GM19467 (cell line): ENCODE data around the gene AP5S1.
"Not testable (repeated sequence)": the region's sequence is repeated elsewhere in the genome, so short reads cannot be mapped to it uniquely, and the experiment has no call there.

Source experiments
- ATAC-seq: cut with Tn5 transposase; IDR thresholded peaks from one replicate; pipeline ENCODE4 v1.9.1; 2021; ENCODE audit warnings: mild to moderate bottlenecking, moderate library complexity; ENCODE audit not compliant: unreplicated experiment

AP5S1 gene

GRCh38 chr20:3811467-3812258, 8.7 kb upstream of the AP5S1 start:
- ATAC-seq = no peak

GRCh38 chr20:3812259-3812681, 8.1 kb upstream of the AP5S1 start:
- no peak for ATAC-seq

GRCh38 chr20:3812975-3813847, 7.1 kb upstream of the AP5S1 start:
- ATAC-seq = no peak

DNA sequence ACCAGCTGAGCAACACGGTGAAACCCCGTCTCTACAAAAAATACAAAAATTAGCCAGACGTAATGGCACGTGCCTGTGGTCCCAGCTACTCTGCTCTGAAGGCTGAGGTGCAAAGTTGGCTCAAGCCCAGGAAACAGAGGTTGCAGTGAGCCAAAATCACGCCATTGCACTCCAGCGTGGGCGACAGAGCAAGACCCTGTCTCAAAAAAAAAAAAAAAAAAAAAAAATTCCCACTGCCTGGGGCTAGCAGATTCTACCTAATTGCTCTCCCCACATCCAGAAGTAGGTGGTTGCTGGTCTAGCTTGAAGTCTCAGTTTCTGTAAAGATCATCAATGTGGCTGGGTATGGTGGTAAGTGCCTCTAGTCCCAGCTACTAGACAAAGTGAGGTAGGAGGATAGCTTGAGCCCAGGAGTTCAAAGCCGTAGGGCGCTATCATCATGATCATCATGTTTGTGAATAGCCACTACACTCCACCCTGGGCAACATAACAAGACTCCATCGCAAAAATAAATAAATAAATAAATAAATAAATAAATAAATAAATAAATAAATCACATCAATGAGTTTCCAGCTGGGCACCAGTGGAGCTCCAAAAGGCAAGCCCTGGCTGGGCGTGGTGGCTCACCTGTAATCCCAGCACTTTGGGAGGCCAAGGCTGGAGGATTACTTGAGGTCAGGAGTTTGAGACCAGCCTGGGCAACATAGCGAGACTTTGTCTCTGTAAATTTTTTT, 6.3 kb upstream of the AP5S1 start:
- no peak for ATAC-seq

GRCh38 chr20:3814928-3815495, 5.3 kb upstream of the AP5S1 start:
- no peak for ATAC-seq

DNA sequence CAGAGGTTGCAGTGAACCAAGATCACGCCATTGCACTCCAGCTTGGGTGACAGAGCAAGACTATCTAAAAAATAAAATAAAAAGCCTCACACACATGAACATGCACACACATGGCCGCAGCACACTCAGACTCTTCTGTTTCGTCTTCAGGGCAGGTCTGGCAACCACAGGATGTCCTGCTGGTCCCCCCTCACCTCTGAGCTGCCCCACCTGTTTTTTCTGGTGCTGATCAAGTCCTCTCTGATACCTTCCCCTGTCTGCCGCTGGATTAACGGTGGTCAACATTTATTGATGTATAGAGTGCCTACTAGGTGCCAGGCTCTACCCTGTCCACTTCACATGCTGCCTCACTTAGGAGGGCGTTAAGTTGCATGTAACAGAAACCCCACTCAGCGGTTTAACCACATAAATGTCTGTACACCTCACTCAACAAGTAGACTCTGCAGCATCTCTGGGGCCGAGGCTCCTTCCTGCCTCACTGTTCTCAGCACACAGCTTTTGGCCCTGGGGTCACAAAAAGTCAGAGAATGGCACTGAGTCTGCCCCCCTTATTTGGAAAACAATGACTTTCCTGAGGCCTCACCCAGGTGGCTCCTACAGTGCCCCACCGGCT, 4.5 kb upstream of the AP5S1 start:
- ATAC-seq = no peak

DNA sequence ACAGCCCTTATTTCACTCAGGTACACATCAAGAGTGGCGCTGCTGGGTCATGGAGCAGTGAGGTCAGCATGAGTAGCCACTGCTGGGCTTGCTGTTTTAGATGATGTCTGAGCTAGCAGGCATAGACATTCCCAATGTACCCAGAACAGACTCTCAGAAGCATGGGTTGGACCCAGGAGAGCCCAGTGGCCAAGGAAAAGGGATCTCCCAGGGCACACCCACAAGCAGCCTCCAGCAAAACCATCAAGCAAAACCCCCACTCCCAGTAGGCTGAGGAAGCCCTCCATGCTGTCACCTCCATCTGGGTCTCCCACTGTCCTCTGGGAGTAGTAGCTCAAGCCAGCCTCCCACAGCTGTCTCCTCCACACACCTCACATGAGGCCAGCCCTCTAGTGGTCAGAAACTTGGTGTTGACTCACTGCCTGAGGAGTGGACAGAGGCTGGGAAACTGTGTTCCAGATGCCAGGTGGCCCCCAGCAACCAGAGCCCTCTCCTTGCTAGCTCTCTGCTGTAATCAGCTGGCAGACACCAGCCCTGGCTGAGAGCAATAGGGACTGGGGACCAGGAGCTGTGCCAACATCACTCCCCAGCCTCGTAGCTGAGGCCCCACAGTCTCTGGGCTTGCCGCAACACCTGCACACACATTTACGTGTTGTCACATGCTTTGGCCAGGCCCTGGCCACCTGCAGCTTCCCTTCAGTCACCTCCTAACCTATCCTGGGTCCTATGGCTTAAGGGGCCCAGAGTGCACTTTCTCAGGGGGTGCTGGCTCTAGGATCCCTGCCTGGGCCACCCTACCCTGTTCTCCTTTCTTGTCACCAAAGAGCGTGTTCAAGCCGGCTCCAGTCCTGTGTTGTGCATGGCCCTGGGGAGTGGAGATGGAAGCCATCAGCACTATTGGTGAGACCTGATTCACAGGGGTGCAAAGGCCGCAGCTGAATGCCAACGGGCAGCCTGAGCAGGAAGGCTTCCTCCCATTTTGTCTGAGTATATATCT, 1.9 kb upstream of the AP5S1 start:
- no peak for ATAC-seq

DNA sequence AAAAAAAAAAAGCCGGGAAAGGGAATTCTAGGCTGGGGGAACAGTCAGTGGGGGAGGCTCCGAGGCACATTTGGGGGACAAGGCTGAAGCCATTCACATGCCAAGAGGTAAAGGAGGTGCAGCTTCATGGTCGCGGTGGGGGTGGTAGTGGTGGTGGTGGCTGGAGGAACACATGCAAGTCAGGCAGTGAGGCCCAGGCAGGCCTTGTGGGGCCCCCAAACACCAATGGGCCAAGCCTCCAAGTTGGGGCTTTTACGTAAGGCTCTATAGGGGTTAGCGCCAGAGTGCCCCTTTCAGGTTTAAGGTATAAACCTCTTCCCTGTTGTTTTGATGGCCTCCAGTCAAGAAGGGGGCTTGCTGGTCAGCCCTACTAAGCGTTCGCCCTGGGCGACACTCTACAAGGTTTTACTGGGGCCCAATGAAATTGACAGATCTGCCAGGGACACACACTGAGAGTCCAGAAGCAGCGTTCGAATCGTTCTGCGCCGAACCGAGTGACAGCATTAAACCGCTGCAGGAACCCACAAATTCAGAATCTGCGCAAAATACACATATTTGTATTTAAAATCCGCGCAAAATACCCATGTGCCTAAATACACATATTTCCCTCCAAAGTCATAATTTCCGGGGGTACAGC, 818 bp upstream of the AP5S1 start:
- no peak for ATAC-seq

DNA sequence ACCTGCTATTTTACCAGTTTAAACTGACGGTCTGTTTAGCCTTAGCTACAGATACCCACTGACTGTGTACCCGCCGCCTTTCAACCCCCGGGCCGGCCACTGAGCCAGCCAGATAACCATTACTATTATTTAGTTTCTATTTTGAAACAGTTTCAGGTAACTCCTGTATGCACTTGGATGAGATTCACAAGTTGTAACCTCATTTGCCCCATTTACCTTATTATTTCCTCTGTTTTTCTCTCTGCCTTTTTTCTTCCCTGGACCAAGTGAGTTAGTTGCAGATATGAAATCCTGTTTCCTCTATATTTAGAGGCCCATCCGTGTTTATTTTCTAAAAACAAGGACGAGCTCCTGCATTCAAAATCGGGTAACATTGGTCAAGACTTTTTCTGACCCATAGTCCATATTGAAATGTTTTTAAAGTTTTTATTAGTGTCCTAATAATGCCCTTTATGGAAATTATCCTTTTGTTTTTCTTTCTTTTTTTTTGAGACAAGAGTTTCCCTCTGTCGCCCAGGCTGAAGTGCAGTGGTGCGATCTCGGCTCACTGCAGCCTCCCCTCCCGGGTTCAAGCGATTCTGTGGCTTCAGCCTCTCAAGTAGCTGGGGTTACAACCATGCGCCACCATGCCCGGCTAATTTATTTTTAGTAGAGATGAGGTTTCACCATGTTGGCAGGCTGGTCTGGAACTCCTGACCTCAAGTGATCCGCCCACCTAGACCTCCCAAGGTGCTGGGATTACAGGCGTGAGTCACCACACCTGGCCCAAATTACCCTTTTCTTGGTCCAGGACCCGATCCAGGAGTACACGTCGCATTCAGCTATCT, 767 bp downstream of the AP5S1 start:
- ATAC-seq = no peak

DNA sequence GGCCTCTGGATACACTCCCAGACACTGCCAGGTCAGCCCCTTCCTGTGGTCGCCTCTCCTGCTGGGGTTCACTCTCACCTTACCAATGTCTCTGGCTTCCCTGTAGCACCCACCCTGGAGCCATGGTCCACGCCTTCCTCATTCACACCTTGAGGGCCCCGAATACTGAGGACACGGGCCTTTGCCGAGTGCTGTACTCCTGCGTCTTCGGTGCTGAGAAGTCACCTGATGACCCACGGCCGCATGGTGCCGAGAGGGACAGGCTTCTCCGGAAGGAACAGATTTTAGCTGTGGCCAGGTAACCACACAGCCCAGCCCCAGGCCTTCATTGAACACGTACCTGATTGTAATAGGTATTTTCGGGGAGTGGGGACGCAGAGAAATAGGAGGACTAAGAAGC, 1.6 kb downstream of the AP5S1 start:
- ATAC-seq = no peak

DNA sequence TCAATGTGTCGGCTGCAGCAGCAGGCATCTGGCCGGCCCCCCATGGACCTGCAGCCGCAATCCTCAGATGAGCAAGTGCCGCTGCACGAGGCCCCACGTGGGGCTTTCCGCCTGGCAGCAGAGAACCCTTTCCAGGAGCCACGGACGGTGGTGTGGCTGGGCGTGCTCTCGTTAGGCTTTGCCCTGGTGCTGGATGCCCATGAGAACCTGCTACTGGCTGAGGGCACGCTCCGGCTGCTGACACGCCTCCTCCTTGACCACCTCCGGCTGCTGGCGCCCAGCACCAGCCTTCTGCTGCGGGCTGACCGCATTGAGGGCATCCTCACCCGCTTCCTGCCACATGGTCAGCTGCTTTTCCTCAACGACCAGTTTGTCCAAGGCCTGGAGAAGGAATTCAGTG, 3.5 kb downstream of the AP5S1 start:
- no peak for ATAC-seq

DNA sequence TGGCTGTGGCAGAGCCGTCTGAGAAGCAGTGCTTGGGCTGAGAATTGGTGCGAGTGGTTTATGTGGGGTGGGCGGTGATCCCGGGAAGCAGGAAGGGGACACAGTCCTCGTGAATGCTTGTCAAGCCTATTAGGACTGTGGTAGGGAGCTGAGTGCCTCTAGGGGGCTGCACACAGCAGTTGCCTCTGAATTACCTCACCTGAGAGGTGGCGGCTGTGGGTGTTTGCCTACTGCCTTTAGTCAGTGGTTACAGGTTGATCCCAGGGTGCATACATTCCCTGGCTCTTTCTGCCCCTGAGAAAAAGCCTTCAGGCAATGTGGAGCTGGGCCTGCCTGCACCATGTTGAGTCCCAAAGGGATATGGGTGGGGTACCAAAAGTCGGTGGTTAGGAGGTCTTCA, 5.2 kb downstream of the AP5S1 start:
- no peak for ATAC-seq

DNA sequence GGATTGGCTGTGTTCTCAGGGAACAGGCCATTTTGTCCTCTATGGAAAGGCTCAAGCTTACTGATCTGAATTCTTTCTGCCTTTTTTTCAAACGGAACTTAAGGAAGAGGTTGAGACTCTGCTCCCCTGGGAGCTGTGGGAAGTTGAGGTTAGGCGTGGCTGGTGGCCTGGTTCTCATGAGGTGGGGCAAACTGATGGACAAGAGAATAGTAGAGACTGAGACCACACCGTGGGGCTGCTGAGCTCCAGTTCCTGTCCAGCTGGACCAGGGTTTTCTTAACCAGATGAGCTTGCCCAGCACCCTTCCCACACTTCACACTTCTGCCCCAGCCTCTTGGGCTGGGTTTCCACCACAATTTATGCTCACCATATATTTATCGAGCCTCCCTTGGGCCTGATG, 6.1 kb downstream of the AP5S1 start:
- no peak for ATAC-seq

DNA sequence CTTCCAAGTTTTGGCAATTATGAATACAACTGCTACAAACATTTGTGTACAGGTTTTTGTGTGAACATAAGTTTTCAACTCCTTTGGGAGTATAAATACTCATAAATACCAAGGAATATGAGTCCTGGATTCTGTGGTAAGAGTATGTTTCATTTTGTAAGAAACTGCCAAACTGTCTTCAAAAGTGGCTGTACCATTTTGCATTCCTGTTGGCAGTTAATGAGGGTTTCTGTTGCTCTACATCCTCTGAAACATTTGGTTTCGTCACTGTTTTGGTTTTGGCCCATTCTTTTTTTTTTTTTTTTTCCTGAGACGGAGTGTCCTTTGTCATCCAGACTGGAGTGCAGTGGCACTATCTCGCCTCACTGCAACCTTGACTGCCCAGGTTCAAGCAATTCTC, 8.5 kb downstream of the AP5S1 start:
- no peak for ATAC-seq

DNA sequence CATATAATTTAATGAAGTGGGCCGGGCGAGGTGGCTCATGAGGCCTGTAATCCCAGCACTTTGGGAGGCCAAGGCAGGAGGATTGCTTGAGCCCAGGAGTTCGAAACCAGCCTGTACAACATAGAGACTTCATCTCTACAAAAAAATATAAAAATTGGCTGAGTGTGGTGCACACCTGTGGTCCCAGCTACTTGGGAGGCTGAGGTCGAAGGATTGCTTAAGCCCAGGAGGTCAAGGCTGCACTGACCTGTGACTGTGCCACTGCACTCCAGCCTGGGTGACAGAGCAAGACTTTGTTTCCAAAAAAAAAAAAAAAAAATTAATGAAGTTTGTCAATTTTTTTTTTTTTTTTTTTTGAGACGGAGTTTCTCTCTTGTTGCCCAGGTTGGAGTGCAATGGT, 9.5 kb downstream of the AP5S1 start:
- not testable (repeated sequence) for ATAC-seq

DNA sequence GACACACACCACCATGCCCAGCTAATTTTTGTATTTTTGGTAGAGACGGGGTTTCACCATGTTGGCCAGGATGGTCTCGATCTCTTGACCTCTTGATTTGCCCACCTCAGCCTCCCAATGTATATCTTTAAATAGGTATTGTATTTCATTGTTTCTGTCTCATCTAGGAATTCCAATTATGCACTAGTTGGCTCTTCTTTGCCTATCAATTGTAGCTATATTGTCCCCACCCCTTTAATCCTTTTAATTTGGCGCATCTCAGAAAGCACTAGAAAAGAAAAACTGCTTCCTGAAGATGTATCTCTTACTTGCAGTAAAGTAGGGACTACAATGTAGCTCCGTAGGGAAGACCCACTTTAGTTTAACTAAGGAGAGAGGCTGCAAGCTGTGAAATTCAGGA, 15.8 kb downstream of the AP5S1 start:
- no peak for ATAC-seq

DNA sequence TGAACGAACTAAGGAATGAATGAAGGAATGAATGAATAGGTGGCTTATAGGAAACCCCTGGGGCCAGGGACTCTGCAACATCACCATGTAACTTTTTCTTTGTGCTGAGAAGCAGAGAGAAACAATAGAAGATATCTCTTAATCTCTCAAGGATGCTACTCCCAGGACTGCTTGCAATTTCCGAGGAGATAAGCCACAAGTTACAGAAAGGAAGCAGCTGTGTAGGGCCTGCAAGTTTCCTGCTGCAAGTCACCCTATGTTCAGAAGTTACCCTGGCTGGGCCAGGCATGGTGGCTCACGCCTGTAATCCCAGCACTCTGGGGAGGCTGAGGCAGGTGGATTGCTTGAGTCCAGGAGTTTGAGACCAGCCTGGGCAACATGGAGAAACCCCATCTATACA, 19.0 kb downstream of the AP5S1 start:
- no peak for ATAC-seq

DNA sequence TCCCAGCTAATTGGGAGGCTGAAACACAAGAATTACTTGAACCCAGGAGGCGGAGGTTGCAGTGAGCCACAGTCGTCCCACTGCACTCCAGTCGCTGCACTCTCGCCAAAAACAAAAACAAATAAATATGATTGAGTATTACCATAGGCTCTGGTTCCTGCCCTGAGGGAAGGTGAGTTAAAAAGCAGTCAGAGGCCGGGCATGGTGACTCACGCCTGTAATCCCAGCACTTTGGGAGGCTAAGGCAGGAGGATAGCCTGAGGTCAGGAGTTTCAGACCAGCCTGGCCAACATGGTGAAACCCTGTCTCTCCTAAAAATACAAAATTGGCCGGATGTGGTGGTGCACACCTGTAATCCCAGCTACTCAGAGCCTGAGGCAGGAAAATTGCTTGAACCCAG, 19.9 kb downstream of the AP5S1 start:
- ATAC-seq = not testable (repeated sequence)
